RWPE2 (cell line): Measurements from ENCODE around the gene ILK.

Source experiments
- ATAC-seq: fragments of 200-7000 bp; cut with Tn5 transposase; 3 replicates; pipeline ENCODE4 v1.9.1; 2021; ENCODE audit warnings: low read depth
- DNase-seq: peaks from one replicate; pipeline ENCODE4 v3.0.0-alpha.2; 2020; ENCODE audit warnings: low spot score
- H3K27ac ChIP-seq: fragments of 450-650 bp; 2 replicates; pipeline ENCODE4 v1.5.1; 2017; ENCODE audit warnings: mild to moderate bottlenecking; ENCODE audit not compliant: poor library complexity, severe bottlenecking
- H3K27me3 ChIP-seq: fragments of 250-450 bp; sonication (Bioruptor Pico); 2 replicates; pipeline ENCODE4 v1.5.1; 2021; ENCODE audit warnings: mild to moderate bottlenecking, moderate library complexity; ENCODE audit not compliant: insufficient read depth, poor library complexity, severe bottlenecking
- H3K36me3 ChIP-seq: fragments of 250-450 bp; sonication (Bioruptor Pico); 2 replicates; pipeline ENCODE4 v1.5.1; 2020; ENCODE audit warnings: low read depth, mild to moderate bottlenecking, moderate library complexity
- H3K4me1 ChIP-seq: fragments of 250-450 bp; sonication (Bioruptor Pico); 2 replicates; pipeline ENCODE4 v1.5.1; 2021; ENCODE audit warnings: mild to moderate bottlenecking, moderate library complexity; ENCODE audit not compliant: insufficient read depth, poor library complexity, severe bottlenecking
- H3K4me3 ChIP-seq: fragments of 250-450 bp; sonication (Bioruptor Pico); 2 replicates; pipeline ENCODE4 v1.5.1; 2021; ENCODE audit warnings: mild to moderate bottlenecking, moderate library complexity; ENCODE audit not compliant: severe bottlenecking
- H3K9me3 ChIP-seq: fragments of 250-450 bp; sonication (Bioruptor Pico); 2 replicates; pipeline ENCODE4 v1.5.1; 2021; ENCODE audit warnings: mild to moderate bottlenecking, moderate library complexity; ENCODE audit not compliant: severe bottlenecking
- TF ChIP-seq, protein P1 (sequence below): fragments of 450-650 bp; IDR thresholded peaks from one replicate; pipeline ENCODE4 v1.5.1; 2017; ENCODE audit warnings: mild to moderate bottlenecking, moderate library complexity; ENCODE audit not compliant: poor library complexity, severe bottlenecking

ILK gene

DNA sequence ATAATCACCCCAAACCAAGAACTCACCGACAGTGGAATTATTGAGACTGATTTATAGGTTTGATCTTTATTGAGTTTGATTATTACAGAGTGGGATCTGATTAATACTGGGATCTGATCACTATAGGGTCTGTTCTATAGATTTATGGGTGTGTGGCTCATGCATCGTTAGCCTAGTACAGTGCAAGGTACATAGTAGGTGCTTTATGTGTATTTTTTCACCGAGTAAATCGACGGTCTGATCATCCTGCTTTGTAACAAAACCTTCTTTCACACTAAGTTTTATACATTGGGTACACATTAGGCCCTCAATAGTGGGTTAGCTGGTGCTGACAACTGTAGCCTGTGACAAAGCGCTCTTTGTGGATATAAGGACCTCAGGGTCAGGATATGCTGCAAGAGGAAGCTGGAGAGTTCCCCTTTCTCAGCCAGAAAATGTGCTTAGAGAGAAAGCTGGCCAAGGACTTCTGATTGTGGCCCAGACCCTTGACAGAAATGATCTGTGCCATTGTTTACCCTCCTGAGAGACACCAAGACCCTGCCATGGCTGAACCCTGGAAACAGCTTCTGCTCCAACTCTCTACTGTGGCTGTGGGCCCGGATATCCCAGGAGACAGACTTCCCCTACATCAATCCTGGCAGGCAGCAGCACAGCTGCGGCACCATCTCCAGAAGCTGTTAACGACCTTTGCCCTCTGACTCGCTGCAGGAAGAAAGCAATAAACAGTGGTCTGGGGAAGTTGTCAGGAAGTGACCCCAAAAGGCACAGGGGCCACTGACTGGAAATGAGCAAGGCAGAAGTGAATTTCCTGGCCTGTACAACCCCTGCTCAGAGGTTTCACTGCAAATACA is 31.7 kb downstream of the ILK start:
- Histone ChIP-seq H3K27ac (no peak overlapping the region), H3K9me3 (no peaks in the 10 kb centered on the region), H3K27me3 (no peaks in the 10 kb centered on the region), H3K36me3 (no peaks in the 10 kb centered on the region), H3K4me3 (no peak overlapping the region), H3K4me1 (no peaks in the 10 kb centered on the region)
- DNase-seq (no peak), ATAC-seq (no peak)
- TF ChIP-seq, protein P1, sequence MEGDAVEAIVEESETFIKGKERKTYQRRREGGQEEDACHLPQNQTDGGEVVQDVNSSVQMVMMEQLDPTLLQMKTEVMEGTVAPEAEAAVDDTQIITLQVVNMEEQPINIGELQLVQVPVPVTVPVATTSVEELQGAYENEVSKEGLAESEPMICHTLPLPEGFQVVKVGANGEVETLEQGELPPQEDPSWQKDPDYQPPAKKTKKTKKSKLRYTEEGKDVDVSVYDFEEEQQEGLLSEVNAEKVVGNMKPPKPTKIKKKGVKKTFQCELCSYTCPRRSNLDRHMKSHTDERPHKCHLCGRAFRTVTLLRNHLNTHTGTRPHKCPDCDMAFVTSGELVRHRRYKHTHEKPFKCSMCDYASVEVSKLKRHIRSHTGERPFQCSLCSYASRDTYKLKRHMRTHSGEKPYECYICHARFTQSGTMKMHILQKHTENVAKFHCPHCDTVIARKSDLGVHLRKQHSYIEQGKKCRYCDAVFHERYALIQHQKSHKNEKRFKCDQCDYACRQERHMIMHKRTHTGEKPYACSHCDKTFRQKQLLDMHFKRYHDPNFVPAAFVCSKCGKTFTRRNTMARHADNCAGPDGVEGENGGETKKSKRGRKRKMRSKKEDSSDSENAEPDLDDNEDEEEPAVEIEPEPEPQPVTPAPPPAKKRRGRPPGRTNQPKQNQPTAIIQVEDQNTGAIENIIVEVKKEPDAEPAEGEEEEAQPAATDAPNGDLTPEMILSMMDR: no peak

DNA sequence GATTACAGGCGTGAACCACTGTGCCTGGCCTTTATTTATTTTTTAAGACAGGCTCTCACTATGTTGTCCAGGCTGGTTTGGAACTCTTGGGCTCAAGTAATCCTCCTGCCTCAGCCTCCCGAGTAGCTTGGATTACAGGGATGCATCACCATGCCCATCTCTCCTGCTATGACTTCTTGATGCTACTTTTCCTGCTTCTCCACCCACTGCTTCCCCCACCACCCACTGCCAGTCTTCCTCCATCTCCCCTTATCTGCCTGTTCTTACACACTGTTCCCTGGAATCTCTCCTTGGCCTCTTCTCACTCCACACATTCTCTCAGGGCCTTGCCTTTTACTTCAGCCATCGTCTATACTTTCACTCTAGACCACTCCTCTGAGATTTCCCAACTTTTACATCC is 32.9 kb downstream of the ILK start:
- Histone ChIP-seq H3K9me3 (no peaks in the 10 kb centered on the region), H3K27ac (no peak overlapping the region), H3K27me3 (no peaks in the 10 kb centered on the region), H3K4me1 (no peaks in the 10 kb centered on the region), H3K36me3 (no peaks in the 10 kb centered on the region), H3K4me3 (no peak overlapping the region)
- TF ChIP-seq, protein P1: no peak
- DNase-seq: no peak
- no peak for ATAC-seq

DNA sequence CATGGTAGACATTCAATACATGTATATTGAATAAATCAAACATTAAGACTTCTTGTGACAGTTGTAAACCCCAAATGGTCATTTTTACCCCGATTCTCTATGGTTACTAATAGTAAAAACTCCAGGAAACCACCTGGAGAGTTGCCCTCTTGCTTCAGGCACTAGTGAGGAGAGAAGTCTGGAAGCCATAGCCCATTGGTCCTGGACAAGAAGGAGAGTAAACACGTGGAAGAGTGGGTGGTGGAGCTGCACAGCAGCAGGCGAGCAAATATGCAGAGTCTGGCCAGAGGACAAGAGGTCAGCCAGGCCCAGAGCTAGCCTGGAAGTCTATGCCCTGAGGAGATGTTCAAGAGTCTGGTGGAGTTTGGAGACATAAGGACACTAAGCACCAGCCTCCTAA is 34.3 kb downstream of the ILK start:
- H3K36me3 ChIP-seq: no peaks in the 10 kb centered on the region
- ATAC-seq (no peak), DNase-seq (no peak)
- H3K9me3 ChIP-seq: no peaks in the 10 kb centered on the region
- no peaks in the 10 kb centered on the region for H3K27me3 ChIP-seq
- TF ChIP-seq, protein P1: no peak
- H3K4me1 ChIP-seq: no peaks in the 10 kb centered on the region
- H3K4me3 ChIP-seq: no peak overlapping the region
- no peak overlapping the region for H3K27ac ChIP-seq

DNA sequence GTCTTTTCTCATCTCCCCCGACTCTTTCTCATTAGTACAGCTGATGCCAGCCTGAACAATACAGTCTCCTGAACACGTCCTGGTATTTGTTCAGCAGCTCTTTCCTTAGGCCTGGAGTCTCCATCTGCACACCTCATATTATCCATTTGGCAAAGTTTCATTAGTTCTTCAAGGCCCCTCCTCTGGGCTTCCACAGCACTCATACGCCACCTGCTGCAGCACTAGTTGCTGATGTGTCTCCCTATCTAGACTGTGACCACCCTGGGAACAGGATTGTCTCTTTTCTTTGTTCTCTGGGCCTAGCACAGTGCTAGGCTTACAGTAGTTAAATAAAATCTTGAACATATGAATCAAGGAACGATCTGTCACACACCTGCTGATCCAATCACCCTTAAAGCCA is 34.9 kb downstream of the ILK start:
- no peaks in the 10 kb centered on the region for H3K9me3 ChIP-seq
- H3K27ac ChIP-seq: no peak overlapping the region
- H3K36me3 ChIP-seq: no peaks in the 10 kb centered on the region
- TF ChIP-seq, protein P1: no peak
- H3K27me3 ChIP-seq: no peaks in the 10 kb centered on the region
- H3K4me1 ChIP-seq: no peaks in the 10 kb centered on the region
- H3K4me3 ChIP-seq: no peak overlapping the region
- ATAC-seq (0 out of 3 replicates have a peak, but pooled peaks have one; percentile 16), DNase-seq (no peak)
